GM21737 (cell line): ENCODE results near the gene PTCD1.
A peak's percentile ranks its signal among the peaks of the same experiment; 100 is the strongest.

Source experiments
- ATAC-seq: cut with Tn5 transposase; IDR thresholded peaks from one replicate; pipeline ENCODE4 v1.9.1; 2021; ENCODE audit warnings: mild to moderate bottlenecking, moderate library complexity; ENCODE audit not compliant: unreplicated experiment

Gene PTCD1

DNA sequence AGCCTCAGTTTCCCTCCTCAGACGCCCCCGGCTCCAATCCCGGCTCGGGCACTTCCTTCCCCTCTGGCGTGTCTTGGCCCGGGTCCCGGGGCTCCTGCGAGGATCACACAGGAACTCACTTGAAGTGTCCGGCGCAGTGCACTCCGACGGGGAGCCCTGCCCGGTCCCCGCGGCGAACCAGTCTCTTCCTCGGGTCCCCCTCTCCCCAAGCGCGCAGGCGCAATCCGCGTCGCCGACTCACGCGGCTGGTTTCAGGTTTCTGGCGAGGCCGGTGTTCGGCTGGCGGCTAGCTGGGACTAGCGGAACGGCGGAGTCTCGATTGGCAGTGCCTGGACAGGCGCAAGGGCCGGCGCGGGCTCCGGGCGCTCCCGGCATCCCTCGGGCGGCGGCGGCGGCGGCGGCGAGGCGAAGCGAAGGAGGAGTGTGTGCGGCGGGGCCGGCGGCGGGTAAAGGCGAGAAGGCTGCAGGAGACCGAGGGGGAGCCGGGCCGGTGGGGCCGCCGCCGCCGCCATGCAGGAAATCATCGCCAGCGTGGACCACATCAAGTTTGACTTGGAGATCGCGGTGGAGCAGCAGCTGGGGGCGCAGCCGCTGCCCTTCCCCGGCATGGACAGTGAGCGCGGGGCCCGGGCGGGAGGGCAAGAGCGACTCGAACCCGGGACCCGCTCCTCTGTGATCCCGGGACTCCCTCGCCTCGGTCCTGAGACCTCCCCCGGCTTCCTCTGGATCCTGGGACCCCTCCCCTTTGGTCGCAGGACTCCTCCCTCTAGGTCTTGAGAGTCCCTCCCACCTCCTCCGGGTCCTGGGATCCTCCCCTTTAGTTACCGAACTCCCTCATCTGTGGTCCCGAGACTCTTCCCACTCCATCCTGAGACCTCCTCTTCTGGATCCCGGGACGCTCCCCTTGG, at the start of gene PTCD1, which contains the start of gene CPSF4:
PTCD1 (minus strand) TSS at position 226 of the 908 bp plus-strand sequence. CDS start 3,556 bp downstream, outside the sequence.
CPSF4 (plus strand) TSS at position 371 of the 908 bp plus-strand sequence; CDS start at position 511, 140 bp downstream.
- ATAC-seq, result peak; percentile 95

DNA sequence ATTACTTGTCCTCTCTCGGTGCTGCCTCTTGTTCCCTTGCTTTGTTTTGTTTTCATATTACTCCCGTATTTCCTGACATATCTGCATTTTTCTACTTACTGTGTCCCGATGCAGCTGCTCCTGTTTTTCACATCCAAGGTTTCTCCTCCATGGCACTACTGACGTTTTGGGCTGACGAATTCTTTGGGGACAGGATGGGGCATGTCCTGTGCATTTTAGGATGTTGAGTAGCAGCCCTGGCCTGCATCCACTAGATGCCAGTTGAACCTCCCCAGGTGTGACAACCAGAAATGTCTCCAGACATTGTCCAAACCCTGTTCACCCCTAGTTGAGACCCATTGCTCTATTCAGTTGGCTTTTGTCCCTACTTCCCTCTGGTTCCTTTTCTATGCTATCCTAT, 46.5 kb upstream of the PTCD1 start:
- no peak for ATAC-seq

- ATAC-seq, result no peak
These were observed 40.2 kb upstream of the PTCD1 start for GRCh38 chr7:99478464-99479440.

- no peak for ATAC-seq
These were observed 37.5 kb upstream of the PTCD1 start for GRCh38 chr7:99476107-99476506.

DNA sequence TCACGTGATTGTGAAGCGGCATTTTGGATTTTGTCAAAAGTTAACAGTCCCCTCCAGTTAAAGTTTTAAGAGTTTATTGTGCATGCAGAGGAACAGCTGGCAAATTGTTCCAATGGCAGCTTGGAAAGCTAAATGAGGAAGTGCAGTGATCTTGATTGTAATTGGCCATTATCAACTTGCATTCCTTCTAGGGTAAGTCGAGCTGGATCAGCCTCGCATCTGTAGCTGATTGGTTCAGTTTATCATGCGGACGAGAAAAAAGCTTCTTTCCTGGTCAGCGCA, 34.7 kb upstream of the PTCD1 start:
- ATAC-seq, result peak; percentile 14

- peak; percentile 96 for ATAC-seq
These were observed 34.1 kb upstream of the PTCD1 start, which contains the start of gene ZNF789 for GRCh38 chr7:99472561-99473314. Gene ZNF789 (plus strand): TSS chr7:99472890. CDS start chr7:99476457, 3,567 bp downstream.

DNA sequence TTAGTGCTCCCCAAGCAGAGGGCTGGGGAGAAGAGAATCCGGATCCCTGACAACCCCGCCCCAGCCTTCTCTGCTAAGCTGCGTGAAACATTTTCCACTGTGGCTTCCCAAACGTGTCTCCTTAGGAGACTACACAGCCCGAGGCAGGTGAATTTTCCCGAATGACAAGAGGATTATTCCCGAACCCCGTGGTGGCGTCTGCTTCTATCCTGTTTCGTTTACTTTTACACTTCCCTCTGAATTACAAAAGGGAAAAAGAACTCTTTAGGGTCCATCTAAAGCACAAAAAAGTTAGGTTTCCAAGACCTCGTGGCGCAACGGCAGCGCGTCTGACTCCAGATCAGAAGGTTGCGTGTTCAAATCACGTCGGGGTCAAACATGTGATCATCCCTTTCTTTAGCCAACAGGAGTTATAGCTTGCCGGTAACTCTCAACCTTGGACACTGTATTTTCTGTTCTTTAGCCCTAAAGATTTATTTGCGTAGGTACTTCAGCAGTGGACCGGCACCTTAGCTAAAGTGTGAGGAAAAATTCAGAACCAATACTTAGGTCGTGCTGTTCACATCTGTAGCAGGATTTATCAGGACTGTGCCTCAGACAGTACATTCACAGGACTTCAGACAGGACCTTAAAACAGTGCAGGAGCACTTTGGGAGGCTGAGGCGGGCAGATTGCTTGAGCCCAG, 30.9 kb upstream of the PTCD1 start:
- ATAC-seq, result no peak

- ATAC-seq, result no peak
These were observed 29.8 kb upstream of the PTCD1 start for GRCh38 chr7:99468336-99468918.

GRCh38 chr7:99465421-99465768, 26.8 kb upstream of the PTCD1 start:
- no peak for ATAC-seq

- ATAC-seq, result no peak
These were observed 22.6 kb upstream of the PTCD1 start for GRCh38 chr7:99461221-99461620.

DNA sequence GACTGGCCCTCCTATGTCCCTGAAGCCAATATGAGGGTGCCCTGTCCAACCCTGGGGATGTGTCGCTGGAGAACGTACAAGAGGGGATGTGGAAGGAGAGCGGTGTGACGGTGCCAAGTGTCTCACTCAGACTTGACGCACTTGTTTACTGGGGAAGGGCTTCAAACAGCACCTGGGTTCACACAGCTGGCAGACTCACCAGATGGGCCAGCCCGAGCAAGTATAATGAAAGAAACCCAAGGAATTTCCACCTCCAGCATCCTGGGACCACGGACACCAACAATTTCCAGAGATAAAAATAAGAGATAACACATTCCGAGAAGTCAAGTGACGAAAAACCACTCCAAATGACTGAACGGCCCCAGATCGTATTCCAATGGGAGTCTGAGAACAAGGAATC, 22.1 kb upstream of the PTCD1 start:
- ATAC-seq, result no peak

GRCh38 chr7:99459087-99459486, 20.5 kb upstream of the PTCD1 start:
- no peak for ATAC-seq

GRCh38 chr7:99457650-99458493, 19.3 kb upstream of the PTCD1 start:
- ATAC-seq, result no peak

DNA sequence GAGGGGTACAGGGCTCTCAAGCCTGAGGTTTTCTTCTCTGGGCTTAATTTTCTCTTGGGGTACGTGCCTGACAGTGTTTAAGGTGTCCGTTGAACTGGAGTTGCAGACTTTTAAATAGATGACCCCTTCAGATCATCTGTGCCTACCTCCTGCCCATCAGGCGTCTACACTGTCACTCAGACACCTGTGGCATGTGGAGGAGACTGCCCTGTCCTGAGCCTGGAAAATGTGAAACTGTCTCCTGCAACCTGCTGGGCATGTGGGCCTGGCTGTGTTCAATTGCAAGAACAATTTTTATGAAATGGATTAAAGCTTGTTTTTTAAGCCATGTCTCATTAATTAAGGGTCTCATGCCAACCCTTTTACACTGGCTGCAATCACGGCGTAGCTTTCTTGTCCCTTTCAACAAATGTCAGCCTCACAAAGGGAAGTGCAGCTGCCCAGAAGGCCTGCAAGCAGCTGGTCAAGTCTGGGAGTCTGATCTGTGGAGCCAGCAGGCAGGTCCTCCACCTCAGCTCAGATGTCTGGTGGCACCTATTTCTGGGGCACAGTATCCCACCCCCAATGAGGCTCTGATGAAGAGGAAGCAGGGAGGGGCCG, 18.6 kb upstream of the PTCD1 start:
- no peak for ATAC-seq

- ATAC-seq, result no peak
These were observed 17.7 kb upstream of the PTCD1 start for GRCh38 chr7:99456288-99456687.

DNA sequence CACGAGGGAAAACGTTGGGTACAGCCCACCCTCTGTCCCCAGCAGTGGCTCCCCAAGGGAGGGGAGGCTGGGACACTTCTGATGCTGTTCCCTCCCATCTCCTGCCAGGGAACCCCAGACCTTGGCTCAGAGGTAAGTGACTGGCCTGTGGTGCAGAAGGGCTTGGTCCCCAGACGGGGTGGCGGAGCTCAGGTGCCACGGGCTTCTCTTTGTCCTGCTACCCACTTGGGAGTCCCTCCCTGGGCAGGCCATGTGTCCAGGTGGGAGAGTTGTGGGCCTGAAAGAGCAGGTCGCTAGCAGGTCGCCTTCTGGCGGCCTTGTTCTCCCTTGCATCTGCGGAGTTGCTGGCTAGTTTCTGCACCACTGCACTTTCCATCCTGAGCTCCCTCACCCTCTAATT, 17.3 kb upstream of the PTCD1 start:
- ATAC-seq, result no peak

GRCh38 chr7:99453105-99453504, 14.5 kb upstream of the PTCD1 start:
- no peak for ATAC-seq

DNA sequence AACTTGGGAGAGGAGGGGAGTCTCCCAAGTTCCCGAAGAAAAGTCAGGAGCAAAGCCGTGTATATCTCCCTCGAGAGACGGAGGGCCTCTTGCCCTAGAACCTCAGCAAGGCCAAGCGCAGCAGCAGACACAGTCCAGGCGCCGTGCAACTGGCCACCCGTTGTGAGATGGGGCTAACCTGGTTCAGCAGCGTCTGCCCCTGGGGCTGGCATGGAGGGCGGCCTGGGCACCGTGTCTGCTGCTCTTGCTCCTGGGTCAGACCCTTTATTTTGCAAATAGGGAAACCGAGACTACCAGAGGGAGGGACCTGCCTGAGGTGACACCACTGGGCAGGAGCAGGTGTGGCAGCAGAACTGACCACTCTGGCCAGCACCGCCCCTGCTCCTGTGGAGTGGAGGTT, 13.9 kb upstream of the PTCD1 start:
- ATAC-seq, result no peak

- no peak for ATAC-seq
These were observed 13.3 kb upstream of the PTCD1 start for GRCh38 chr7:99451936-99452335.
